T-helper 2 cell treated with Interferon-gamma antibody and Interleukin-4, amounts not matched to agents 5 μg/mL and 100 μg/mL, for 36 hours (primary cell): ENCODE results near the gene MYO1F.
"Not testable (repeated sequence)": the region's sequence is repeated elsewhere in the genome, so short reads cannot be mapped to it uniquely, and the experiment has no call there.

Experiments
- DNase-seq: peaks from one replicate; pipeline ENCODE4 v3.0.0; 2021; ENCODE audit warnings: low spot score
- H3K27ac Mint-ChIP-seq: one replicate; pipeline ENCODE4 v1.8.0; 2021; ENCODE audit warnings: mild to moderate bottlenecking, mixed read lengths
- H3K27me3 Mint-ChIP-seq: one replicate; pipeline ENCODE4 v1.8.0; 2021; ENCODE audit warnings: low read depth, mixed read lengths
- H3K36me3 Mint-ChIP-seq: one replicate; pipeline ENCODE4 v1.8.0; 2021; ENCODE audit warnings: low read depth, mixed read lengths
- H3K4me1 Mint-ChIP-seq: one replicate; pipeline ENCODE4 v1.8.0; 2021; ENCODE audit warnings: low read depth, mixed read lengths
- H3K4me3 Mint-ChIP-seq: one replicate; pipeline ENCODE4 v1.8.0; 2022; ENCODE audit warnings: mild to moderate bottlenecking, moderate library complexity, mixed read lengths
- H3K9me3 Mint-ChIP-seq: one replicate; pipeline ENCODE4 v1.8.0; 2021; ENCODE audit warnings: mixed read lengths

MYO1F gene

DNA sequence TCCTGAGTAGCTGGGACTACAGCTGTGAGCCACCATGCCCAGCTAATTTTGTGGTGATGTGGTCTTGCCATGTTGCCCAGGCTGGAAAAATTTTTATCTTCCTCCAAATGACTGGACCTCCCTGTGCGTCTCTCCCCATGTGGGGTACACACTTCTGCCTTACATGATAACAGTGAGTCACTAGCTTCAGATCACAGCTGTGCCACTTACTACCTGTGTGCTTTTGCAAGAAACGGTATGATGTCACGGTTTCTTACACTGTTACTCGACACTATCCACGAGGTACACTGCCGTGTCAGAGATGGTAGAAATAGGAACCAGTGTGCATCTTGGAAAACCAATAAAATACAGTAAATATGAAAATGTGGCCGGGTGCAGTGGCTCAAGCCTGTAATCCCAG is 45.8 kb downstream of the MYO1F start:
- Mint-ChIP-seq H3K9me3 (no peaks in the 10 kb centered on the region), H3K4me1 (peaks cover 4% of the 10 kb centered on the region), H3K4me3 (no peak overlapping the region), H3K27ac (no peak overlapping the region), H3K27me3 (no peaks in the 10 kb centered on the region), H3K36me3 (peaks cover 66% of the 10 kb centered on the region)
- DNase-seq, result no peak

- peaks cover 57% of the 10 kb centered on the region for H3K36me3 Mint-ChIP-seq
- no peak overlapping the region for H3K4me3 Mint-ChIP-seq
- no peaks in the 10 kb centered on the region for H3K27me3 Mint-ChIP-seq
- no peak overlapping the region for H3K27ac Mint-ChIP-seq
- H3K9me3 Mint-ChIP-seq, result no peaks in the 10 kb centered on the region
- DNase-seq, result no peak
- H3K4me1 Mint-ChIP-seq, result peaks cover 4% of the 10 kb centered on the region
These were observed 47.1 kb downstream of the MYO1F start for GRCh38 chr19:8530061-8530679.

DNA sequence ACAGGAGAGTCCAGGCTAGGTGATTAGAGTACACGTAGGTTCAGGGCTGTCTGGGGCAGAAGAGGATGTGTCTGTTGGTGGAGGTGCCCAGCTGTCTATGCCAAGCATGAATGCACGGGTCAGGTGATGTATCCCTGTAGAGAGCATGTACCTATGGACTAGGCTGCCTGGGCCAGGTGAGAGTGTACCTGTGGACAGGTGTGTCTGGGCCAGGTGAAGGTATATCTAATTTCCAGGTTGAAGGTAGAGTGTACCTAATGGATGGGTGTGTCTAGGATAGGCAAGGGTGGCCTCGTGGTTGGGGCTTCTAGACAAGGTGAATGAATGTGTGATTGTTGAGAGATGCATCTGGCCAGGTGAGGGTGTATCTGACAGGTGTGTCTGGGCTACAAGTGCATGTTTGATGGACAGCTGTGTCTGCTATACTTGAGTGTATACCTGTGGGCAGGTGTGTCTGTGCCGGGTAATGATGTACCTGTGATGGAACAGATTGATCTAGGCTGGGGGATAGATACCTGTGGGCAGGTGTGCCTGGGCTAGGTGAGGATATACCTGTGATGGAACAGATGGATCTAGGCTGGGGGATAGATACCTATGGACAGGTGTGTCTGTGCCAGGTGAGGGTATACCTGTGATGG is 47.8 kb downstream of the MYO1F start:
- peaks cover 4% of the 10 kb centered on the region for H3K4me1 Mint-ChIP-seq
- H3K9me3 Mint-ChIP-seq, result no peaks in the 10 kb centered on the region
- no peak overlapping the region for H3K27ac Mint-ChIP-seq
- no peak overlapping the region for H3K4me3 Mint-ChIP-seq
- DNase-seq, result no peak
- peaks cover 55% of the 10 kb centered on the region for H3K36me3 Mint-ChIP-seq
- H3K27me3 Mint-ChIP-seq, result no peaks in the 10 kb centered on the region

- Mint-ChIP-seq H3K4me3 (no peak overlapping the region), H3K27me3 (no peaks in the 10 kb centered on the region), H3K4me1 (peaks cover 4% of the 10 kb centered on the region), H3K9me3 (no peaks in the 10 kb centered on the region), H3K27ac (no peak overlapping the region), H3K36me3 (peaks cover 54% of the 10 kb centered on the region)
- DNase-seq, result no peak
These were observed 48.7 kb downstream of the MYO1F start for GRCh38 chr19:8528500-8528899.

GRCh38 chr19:8526345-8527091 is 50.7 kb downstream of the MYO1F start:
- no peaks in the 10 kb centered on the region for H3K27me3 Mint-ChIP-seq
- H3K4me1 Mint-ChIP-seq, result peaks cover 4% of the 10 kb centered on the region
- H3K27ac Mint-ChIP-seq, result no peak overlapping the region
- H3K4me3 Mint-ChIP-seq, result no peak overlapping the region
- no peak for DNase-seq
- no peaks in the 10 kb centered on the region for H3K9me3 Mint-ChIP-seq
- H3K36me3 Mint-ChIP-seq, result peaks cover 51% of the 10 kb centered on the region

GRCh38 chr19:8525401-8525684 is 51.9 kb downstream of the MYO1F start:
- peaks cover 4% of the 10 kb centered on the region for H3K4me1 Mint-ChIP-seq
- H3K27me3 Mint-ChIP-seq, result no peaks in the 10 kb centered on the region
- H3K36me3 Mint-ChIP-seq, result peaks cover 53% of the 10 kb centered on the region
- no peaks in the 10 kb centered on the region for H3K9me3 Mint-ChIP-seq
- H3K4me3 Mint-ChIP-seq, result no peak overlapping the region
- DNase-seq, result no peak
- H3K27ac Mint-ChIP-seq, result no peak overlapping the region

- peak overlapping the region; percentile 49 for H3K27ac Mint-ChIP-seq
- H3K36me3 Mint-ChIP-seq, result peaks cover 42% of the 10 kb centered on the region
- no peak overlapping the region for H3K4me3 Mint-ChIP-seq
These were observed 57.9 kb downstream of the MYO1F start for GRCh38 chr19:8519388-8519787.

GRCh38 chr19:8518536-8518935 is 58.7 kb downstream of the MYO1F start:
- Mint-ChIP-seq H3K36me3 (peaks cover 44% of the 10 kb centered on the region), H3K27ac (peak overlapping the region; percentile 99), H3K9me3 (no peaks in the 10 kb centered on the region), H3K27me3 (no peaks in the 10 kb centered on the region), H3K4me1 (peaks cover 37% of the 10 kb centered on the region), H3K4me3 (peak overlapping the region; percentile 52)
- no peak for DNase-seq

More at GRCh38 chr19:8519388-8519787, 57.9 kb downstream of the MYO1F start:
- peaks cover 33% of the 10 kb centered on the region for H3K4me1 Mint-ChIP-seq
- no peaks in the 10 kb centered on the region for H3K27me3 Mint-ChIP-seq
- DNase-seq, result no peak
- H3K9me3 Mint-ChIP-seq, result no peaks in the 10 kb centered on the region

- Mint-ChIP-seq H3K9me3 (no peaks in the 10 kb centered on the region), H3K27ac (peak overlapping the region; percentile 99), H3K36me3 (peaks cover 43% of the 10 kb centered on the region), H3K4me3 (peak overlapping the region; percentile 81), H3K4me1 (peaks cover 42% of the 10 kb centered on the region), H3K27me3 (no peaks in the 10 kb centered on the region)
- DNase-seq, result peak; percentile 49
These were observed 59.4 kb downstream of the MYO1F start for GRCh38 chr19:8517551-8518442.

- Mint-ChIP-seq H3K27me3 (no peaks in the 10 kb centered on the region), H3K4me1 (peaks cover 47% of the 10 kb centered on the region), H3K27ac (peak overlapping the region; percentile 99), H3K9me3 (no peaks in the 10 kb centered on the region), H3K4me3 (peak overlapping the region; percentile 89), H3K36me3 (peaks cover 34% of the 10 kb centered on the region)
- peak; percentile 69 for DNase-seq
These were observed 61.9 kb downstream of the MYO1F start for GRCh38 chr19:8515317-8515716.

- Mint-ChIP-seq H3K36me3 (peaks cover 28% of the 10 kb centered on the region), H3K4me3 (peak overlapping the region; percentile 89), H3K4me1 (peaks cover 47% of the 10 kb centered on the region), H3K27ac (peak overlapping the region; percentile 99)
- DNase-seq, H3K9me3 Mint-ChIP-seq, H3K27me3 Mint-ChIP-seq: not testable (repeated sequence)
These were observed 62.7 kb downstream of the MYO1F start for GRCh38 chr19:8514505-8515009.

- Mint-ChIP-seq H3K27me3 (no peaks in the 10 kb centered on the region), H3K4me1 (peaks cover 43% of the 10 kb centered on the region), H3K9me3 (no peaks in the 10 kb centered on the region), H3K4me3 (peak within 1 kb of the TSS; percentile 89), H3K27ac (peak within 1 kb of the TSS; percentile 99), H3K36me3 (peaks cover 26% of the 10 kb centered on the region)
- peak; percentile 94 for DNase-seq
These were observed 63.3 kb downstream of the MYO1F start, which contains the start of gene ZNF414 for GRCh38 chr19:8513687-8514504. ZNF414 (minus strand) TSS chr19:8514167; CDS start chr19:8514046, 121 bp downstream.
